HEK293 (cell line): Measurements from ENCODE around the gene MAML3.
A peak's percentile ranks its signal among the peaks of the same experiment; 100 is the strongest.

Experiments
- EGR2 ChIP-seq: fragments of 450-650 bp; formaldehyde crosslinking; IDR thresholded peaks from 2 replicates; pipeline ENCODE4 v1.5.1; 2016; ENCODE audit warnings: low read depth, missing biosample characterization, missing genetic modification characterization
- GFI1B ChIP-seq: fragments of 450-650 bp; formaldehyde crosslinking; IDR thresholded peaks from 2 replicates; pipeline ENCODE4 v1.5.1; 2016; ENCODE audit warnings: missing biosample characterization, missing genetic modification characterization
- HOXC10 ChIP-seq: sonication (generic); formaldehyde crosslinking; IDR thresholded peaks from 2 replicates; pipeline ENCODE4 v1.8.1; 2023; ENCODE audit warnings: mild to moderate bottlenecking, missing genetic modification reagents
- HOXD13 ChIP-seq: sonication (generic); formaldehyde crosslinking; IDR thresholded peaks from 2 replicates; pipeline ENCODE4 v1.8.0; 2022; ENCODE audit warnings: missing genetic modification reagents, borderline replicate concordance
- IKZF3 ChIP-seq: fragments of 450-650 bp; IDR thresholded peaks from 2 replicates; pipeline ENCODE4 v1.5.0; 2018; ENCODE audit warnings: missing biosample characterization, mild to moderate bottlenecking, missing genetic modification characterization, moderate library complexity
- KLF1 ChIP-seq: fragments of 450-650 bp; formaldehyde crosslinking; IDR thresholded peaks from 2 replicates; pipeline ENCODE4 v1.5.1; 2016; ENCODE audit warnings: missing biosample characterization, missing genetic modification characterization
- PRDM1 ChIP-seq: fragments of 450-650 bp; formaldehyde crosslinking; IDR thresholded peaks from 2 replicates; pipeline ENCODE4; 2016; ENCODE audit warnings: missing biosample characterization, missing genetic modification characterization
- TCF7L2 ChIP-seq: IDR thresholded peaks from 2 replicates; pipeline ENCODE4 v1.6.1; 2011; ENCODE audit warnings: low read depth, mild to moderate bottlenecking, inconsistent platforms, low read length, moderate library complexity, borderline replicate concordance
- YY2 ChIP-seq: fragments of 450-650 bp; formaldehyde crosslinking; IDR thresholded peaks from 2 replicates; pipeline ENCODE4 v1.5.1; 2016; ENCODE audit warnings: missing biosample characterization, missing genetic modification characterization
- ZBTB17 ChIP-seq: fragments of 450-650 bp; formaldehyde crosslinking; IDR thresholded peaks from 2 replicates; pipeline ENCODE4 v1.5.1; 2016; ENCODE audit warnings: missing biosample characterization, missing genetic modification characterization
- ZBTB6 ChIP-seq: fragments of 450-650 bp; formaldehyde crosslinking; IDR thresholded peaks from 2 replicates; pipeline ENCODE4 v1.5.1; 2017; ENCODE audit warnings: missing biosample characterization, missing genetic modification characterization
- ZEB2 ChIP-seq: fragments of 450-650 bp; formaldehyde crosslinking; IDR thresholded peaks from 2 replicates; pipeline ENCODE4 v1.5.1; 2016; ENCODE audit warnings: missing biosample characterization, missing genetic modification characterization
- ZFP3 ChIP-seq: fragments of 450-650 bp; formaldehyde crosslinking; IDR thresholded peaks from 2 replicates; pipeline ENCODE4 v1.5.1; 2016; ENCODE audit warnings: low read depth, missing biosample characterization, missing genetic modification characterization
- ZFP37 ChIP-seq: fragments of 450-650 bp; formaldehyde crosslinking; IDR thresholded peaks from 2 replicates; pipeline ENCODE4 v1.5.1; 2016; ENCODE audit warnings: missing biosample characterization, missing genetic modification characterization
- ZIC2 ChIP-seq: fragments of 450-650 bp; formaldehyde crosslinking; IDR thresholded peaks from 2 replicates; pipeline ENCODE4 v1.5.1; 2016; ENCODE audit warnings: missing biosample characterization, missing genetic modification characterization
- ZNF114 ChIP-seq: fragments of 450-650 bp; formaldehyde crosslinking; IDR thresholded peaks from 2 replicates; pipeline ENCODE4 v1.5.0; 2017; ENCODE audit warnings: missing biosample characterization, missing genetic modification characterization
- ZNF132 ChIP-seq: fragments of 450-650 bp; formaldehyde crosslinking; IDR thresholded peaks from 2 replicates; pipeline ENCODE4 v1.5.1; 2017; ENCODE audit warnings: missing biosample characterization, missing genetic modification characterization, borderline replicate concordance
- ZNF140 ChIP-seq: fragments of 450-650 bp; formaldehyde crosslinking; IDR thresholded peaks from 2 replicates; pipeline ENCODE4 v1.5.1; 2016; ENCODE audit warnings: missing biosample characterization, missing genetic modification characterization
- ZNF157 ChIP-seq: fragments of 450-650 bp; formaldehyde crosslinking; IDR thresholded peaks from 2 replicates; pipeline ENCODE4 v1.5.1; 2016; ENCODE audit warnings: missing biosample characterization, missing genetic modification characterization
- ZNF169 ChIP-seq: fragments of 450-650 bp; formaldehyde crosslinking; IDR thresholded peaks from 2 replicates; pipeline ENCODE4 v1.5.1; 2016; ENCODE audit warnings: missing biosample characterization, missing genetic modification characterization
- ZNF175 ChIP-seq: fragments of 450-650 bp; formaldehyde crosslinking; IDR thresholded peaks from 2 replicates; pipeline ENCODE4 v1.5.1; 2016; ENCODE audit warnings: missing biosample characterization, missing genetic modification characterization
- ZNF214 ChIP-seq: fragments of 450-650 bp; formaldehyde crosslinking; IDR thresholded peaks from 2 replicates; pipeline ENCODE4 v1.5.1; 2017; ENCODE audit warnings: missing biosample characterization, mild to moderate bottlenecking, missing genetic modification characterization, borderline replicate concordance
- ZNF324 ChIP-seq: fragments of 450-650 bp; formaldehyde crosslinking; IDR thresholded peaks from 2 replicates; pipeline ENCODE4 v1.5.1; 2016; ENCODE audit warnings: missing biosample characterization, missing genetic modification characterization
- ZNF350 ChIP-seq: fragments of 450-650 bp; formaldehyde crosslinking; IDR thresholded peaks from 2 replicates; pipeline ENCODE4 v1.5.0; 2017; ENCODE audit warnings: missing biosample characterization, mild to moderate bottlenecking, missing genetic modification characterization
- ZNF510 ChIP-seq: fragments of 450-650 bp; formaldehyde crosslinking; IDR thresholded peaks from 2 replicates; pipeline ENCODE4 v1.5.1; 2018; ENCODE audit warnings: mild to moderate bottlenecking, missing genetic modification characterization, missing biosample characterization; ENCODE audit not compliant: insufficient replicate concordance
- ZNF521 ChIP-seq: fragments of 450-650 bp; formaldehyde crosslinking; IDR thresholded peaks from 2 replicates; pipeline ENCODE4 v1.5.1; 2017; ENCODE audit warnings: missing biosample characterization, mild to moderate bottlenecking, missing genetic modification characterization
- ZNF544 ChIP-seq: fragments of 450-650 bp; formaldehyde crosslinking; IDR thresholded peaks from 2 replicates; pipeline ENCODE4 v1.5.0; 2017; ENCODE audit warnings: missing biosample characterization, missing genetic modification characterization
- ZNF558 ChIP-seq: fragments of 450-650 bp; formaldehyde crosslinking; IDR thresholded peaks from 2 replicates; pipeline ENCODE4 v1.5.1; 2016; ENCODE audit warnings: missing biosample characterization, missing genetic modification characterization
- ZNF629 ChIP-seq: fragments of 450-650 bp; formaldehyde crosslinking; IDR thresholded peaks from 2 replicates; pipeline ENCODE4 v1.5.1; 2017; ENCODE audit warnings: missing biosample characterization, missing genetic modification characterization
- ZNF670 ChIP-seq: fragments of 450-650 bp; formaldehyde crosslinking; IDR thresholded peaks from 2 replicates; pipeline ENCODE4 v1.5.1; 2016; ENCODE audit warnings: missing biosample characterization, missing genetic modification characterization, low read depth
- ZNF701 ChIP-seq: fragments of 450-650 bp; formaldehyde crosslinking; IDR thresholded peaks from 2 replicates; pipeline ENCODE4 v1.5.1; 2016; ENCODE audit warnings: missing biosample characterization, missing genetic modification characterization
- ZNF791 ChIP-seq: fragments of 450-650 bp; formaldehyde crosslinking; IDR thresholded peaks from 2 replicates; pipeline ENCODE4 v1.5.1; 2016; ENCODE audit warnings: missing biosample characterization, missing genetic modification characterization
- ZNF843 ChIP-seq: fragments of 450-650 bp; formaldehyde crosslinking; IDR thresholded peaks from 2 replicates; pipeline ENCODE4 v1.5.1; 2016; ENCODE audit warnings: missing biosample characterization, missing genetic modification characterization
- TF ChIP-seq, protein P1 (sequence below): fragments of 450-650 bp; formaldehyde crosslinking; IDR thresholded peaks from 2 replicates; pipeline ENCODE4 v1.5.1; 2016; ENCODE audit warnings: missing biosample characterization, missing genetic modification characterization
- TF ChIP-seq, protein P2 (sequence below): fragments of 450-650 bp; formaldehyde crosslinking; IDR thresholded peaks from 2 replicates; pipeline ENCODE4 v1.5.1; 2016; ENCODE audit warnings: missing biosample characterization, missing genetic modification characterization
- TF ChIP-seq, protein P3 (sequence below): sonication (generic); formaldehyde crosslinking; IDR thresholded peaks from 2 replicates; pipeline ENCODE4 v1.8.1; 2022; ENCODE audit warnings: mild to moderate bottlenecking, moderate library complexity, missing genetic modification reagents
- TF ChIP-seq, protein P4 (sequence below): fragments of 450-650 bp; formaldehyde crosslinking; IDR thresholded peaks from 2 replicates; pipeline ENCODE4 v1.5.1; 2016; ENCODE audit warnings: missing biosample characterization, missing genetic modification characterization, borderline replicate concordance

The MAML3 gene

DNA sequence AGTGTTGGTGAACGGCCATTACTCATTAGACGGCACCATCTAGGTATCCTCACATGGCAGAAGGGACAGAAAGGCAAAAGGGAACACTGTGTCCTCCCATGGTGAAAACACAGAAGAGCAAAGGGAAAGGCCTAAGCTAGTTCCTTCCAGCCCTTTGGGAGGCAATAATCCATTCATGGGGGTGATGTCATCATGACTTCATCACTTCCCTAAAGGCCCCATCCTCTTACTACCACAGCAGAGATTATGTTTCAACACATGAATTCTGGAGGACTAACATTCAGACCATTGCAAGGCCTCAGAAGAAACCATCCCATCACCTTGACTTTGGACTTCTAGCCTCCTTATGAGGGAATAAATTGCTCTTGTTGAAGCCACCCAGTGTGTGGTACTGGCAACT is 250.1 kb downstream of the MAML3 start (continued):
- TF ChIP-seq ZEB2 (0 out of 2 replicates have a peak, but pooled peaks have one; percentile 26), ZNF791 (tag by site-specific recombination) (no peak), ZNF214 (no peak), ZFP37 (tag by site-specific recombination) (0 out of 2 replicates have a peak, but pooled peaks have one; percentile 36), ZNF629 (tag by site-specific recombination) (peak; percentile 95), PRDM1 (0 out of 2 replicates have a peak, but pooled peaks have one; percentile 9), YY2 (tag by site-specific recombination) (no peak), ZIC2 (tag by site-specific recombination) (no peak), ZNF114 (tag by site-specific recombination) (no peak), ZBTB6 (no peak), ZNF558 (tag by site-specific recombination) (peak; percentile 66; the same call in 1 of the 2 replicates), EGR2 (tag by site-specific recombination) (no peak), ZNF175 (no peak), ZNF843 (tag by site-specific recombination) (no peak), ZFP3 (no peak), ZNF132 (tag by site-specific recombination) (no peak), ZNF521 (tag by site-specific recombination) (no peak), GFI1B (tag by site-specific recombination) (no peak), ZNF510 (tag by site-specific recombination) (no peak), ZBTB17 (tag by site-specific recombination) (0 out of 2 replicates have a peak, but pooled peaks have one; percentile 23), IKZF3 (tag by site-specific recombination) (peak; percentile 29; the same call in 1 of the 2 replicates), ZNF140 (tag by site-specific recombination) (no peak), KLF1 (tag by site-specific recombination) (no peak), ZNF544 (tag by site-specific recombination) (no peak), ZNF324 (tag by site-specific recombination) (0 out of 2 replicates have a peak, but pooled peaks have one; percentile 47), ZNF157 (tag by site-specific recombination) (no peak), ZNF701 (tag by site-specific recombination) (no peak), ZNF350 (tag by site-specific recombination) (no peak), TCF7L2 (no peak), HOXC10 (CRISPR knock-in tag) (no peak), HOXD13 (no peak), ZNF169 (no peak), ZNF670 (tag by site-specific recombination) (no peak)
- TF ChIP-seq, protein P1, sequence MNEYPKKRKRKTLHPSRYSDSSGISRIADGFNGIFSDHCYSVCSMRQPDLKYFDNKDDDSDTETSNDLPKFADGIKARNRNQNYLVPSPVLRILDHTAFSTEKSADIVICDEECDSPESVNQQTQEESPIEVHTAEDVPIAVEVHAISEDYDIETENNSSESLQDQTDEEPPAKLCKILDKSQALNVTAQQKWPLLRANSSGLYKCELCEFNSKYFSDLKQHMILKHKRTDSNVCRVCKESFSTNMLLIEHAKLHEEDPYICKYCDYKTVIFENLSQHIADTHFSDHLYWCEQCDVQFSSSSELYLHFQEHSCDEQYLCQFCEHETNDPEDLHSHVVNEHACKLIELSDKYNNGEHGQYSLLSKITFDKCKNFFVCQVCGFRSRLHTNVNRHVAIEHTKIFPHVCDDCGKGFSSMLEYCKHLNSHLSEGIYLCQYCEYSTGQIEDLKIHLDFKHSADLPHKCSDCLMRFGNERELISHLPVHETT, result 0 out of 2 replicates have a peak, but pooled peaks have one; percentile 50
- TF ChIP-seq, protein P2, sequence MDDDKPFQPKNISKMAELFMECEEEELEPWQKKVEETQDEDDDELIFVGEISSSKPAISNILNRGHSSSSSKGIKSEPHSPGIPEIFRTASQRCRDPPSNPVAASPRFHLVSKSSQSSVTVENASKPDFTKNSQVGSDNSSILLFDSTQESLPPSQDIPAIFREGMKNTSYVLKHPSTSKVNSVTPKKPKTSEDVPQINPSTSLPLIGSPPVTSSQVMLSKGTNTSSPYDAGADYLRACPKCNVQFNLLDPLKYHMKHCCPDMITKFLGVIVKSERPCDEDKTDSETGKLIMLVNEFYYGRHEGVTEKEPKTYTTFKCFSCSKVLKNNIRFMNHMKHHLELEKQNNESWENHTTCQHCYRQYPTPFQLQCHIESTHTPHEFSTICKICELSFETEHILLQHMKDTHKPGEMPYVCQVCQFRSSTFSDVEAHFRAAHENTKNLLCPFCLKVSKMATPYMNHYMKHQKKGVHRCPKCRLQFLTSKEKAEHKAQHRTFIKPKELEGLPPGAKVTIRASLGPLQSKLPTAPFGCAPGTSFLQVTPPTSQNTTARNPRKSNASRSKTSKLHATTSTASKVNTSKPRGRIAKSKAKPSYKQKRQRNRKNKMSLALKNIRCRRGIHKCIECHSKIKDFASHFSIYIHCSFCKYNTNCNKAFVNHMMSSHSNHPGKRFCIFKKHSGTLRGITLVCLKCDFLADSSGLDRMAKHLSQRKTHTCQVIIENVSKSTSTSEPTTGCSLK (tag by site-specific recombination), result no peak
- TF ChIP-seq, protein P3, sequence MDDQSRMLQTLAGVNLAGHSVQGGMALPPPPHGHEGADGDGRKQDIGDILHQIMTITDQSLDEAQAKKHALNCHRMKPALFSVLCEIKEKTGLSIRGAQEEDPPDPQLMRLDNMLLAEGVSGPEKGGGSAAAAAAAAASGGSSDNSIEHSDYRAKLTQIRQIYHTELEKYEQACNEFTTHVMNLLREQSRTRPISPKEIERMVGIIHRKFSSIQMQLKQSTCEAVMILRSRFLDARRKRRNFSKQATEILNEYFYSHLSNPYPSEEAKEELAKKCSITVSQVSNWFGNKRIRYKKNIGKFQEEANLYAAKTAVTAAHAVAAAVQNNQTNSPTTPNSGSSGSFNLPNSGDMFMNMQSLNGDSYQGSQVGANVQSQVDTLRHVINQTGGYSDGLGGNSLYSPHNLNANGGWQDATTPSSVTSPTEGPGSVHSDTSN (CRISPR knock-in tag), result no peak
- TF ChIP-seq, protein P4, sequence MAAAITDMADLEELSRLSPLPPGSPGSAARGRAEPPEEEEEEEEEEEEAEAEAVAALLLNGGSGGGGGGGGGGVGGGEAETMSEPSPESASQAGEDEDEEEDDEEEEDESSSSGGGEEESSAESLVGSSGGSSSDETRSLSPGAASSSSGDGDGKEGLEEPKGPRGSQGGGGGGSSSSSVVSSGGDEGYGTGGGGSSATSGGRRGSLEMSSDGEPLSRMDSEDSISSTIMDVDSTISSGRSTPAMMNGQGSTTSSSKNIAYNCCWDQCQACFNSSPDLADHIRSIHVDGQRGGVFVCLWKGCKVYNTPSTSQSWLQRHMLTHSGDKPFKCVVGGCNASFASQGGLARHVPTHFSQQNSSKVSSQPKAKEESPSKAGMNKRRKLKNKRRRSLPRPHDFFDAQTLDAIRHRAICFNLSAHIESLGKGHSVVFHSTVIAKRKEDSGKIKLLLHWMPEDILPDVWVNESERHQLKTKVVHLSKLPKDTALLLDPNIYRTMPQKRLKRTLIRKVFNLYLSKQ (tag by site-specific recombination), result no peak
